ENCODE results near the gene DIP2A.

Gene DIP2A

GRCh38 chr21:46540087-46540710 lies 81.5 kb downstream of the DIP2A start:
- no peak overlapping the region for H3K4me2 ChIP-seq (ENCODE audit: low read length)
- H3K9ac ChIP-seq (ENCODE audit: low read length): no peak overlapping the region
- TF ChIP-seq CTCF (IDR thresholded peaks at IDR 0.05; ENCODE audit: low read depth, low read length) (no peak), EZH2phosphoT487 (IDR thresholded peaks at IDR 0.05; ENCODE audit: low read depth) (no peak)
- no peaks in the 10 kb centered on the region for H4K20me1 ChIP-seq (ENCODE audit: insufficient read depth, low read length)
- H3K79me2 ChIP-seq (ENCODE audit: low read length): no peaks in the 10 kb centered on the region
- H3K27me3 ChIP-seq (ENCODE audit: low read depth, low read length): no peaks in the 10 kb centered on the region
- no peak overlapping the region for H2AFZ ChIP-seq (ENCODE audit: low read depth, low read length)
- no peaks in the 10 kb centered on the region for H3K4me1 ChIP-seq (ENCODE audit: low read length)
- H3K27ac ChIP-seq (ENCODE audit: low read length): no peak overlapping the region
- no peak overlapping the region for H3K4me3 ChIP-seq (ENCODE audit: low read length)
- no peaks in the 10 kb centered on the region for H3K9me3 ChIP-seq (ENCODE audit: insufficient read depth, low read length)
- H3K36me3 ChIP-seq (replicated peaks; ENCODE audit: low read depth, low read length): no peaks in the 10 kb centered on the region

GRCh38 chr21:46542588-46543124 lies 84.0 kb downstream of the DIP2A start:
- no peaks in the 10 kb centered on the region for H3K9me3 ChIP-seq (ENCODE audit: insufficient read depth, low read length)
- H3K27ac ChIP-seq (ENCODE audit: low read length): no peak overlapping the region
- H2AFZ ChIP-seq (ENCODE audit: low read depth, low read length): no peak overlapping the region
- H3K4me3 ChIP-seq (ENCODE audit: low read length): no peak overlapping the region
- H3K27me3 ChIP-seq (ENCODE audit: low read depth, low read length): no peaks in the 10 kb centered on the region
- H3K4me2 ChIP-seq (ENCODE audit: low read length): no peak overlapping the region
- no peak overlapping the region for H3K9ac ChIP-seq (ENCODE audit: low read length)
- H3K36me3 ChIP-seq (replicated peaks; ENCODE audit: low read depth, low read length): no peaks in the 10 kb centered on the region
- no peaks in the 10 kb centered on the region for H4K20me1 ChIP-seq (ENCODE audit: insufficient read depth, low read length)
- TF ChIP-seq CTCF (IDR thresholded peaks at IDR 0.05; ENCODE audit: low read depth, low read length): no peak
- no peak for TF ChIP-seq EZH2phosphoT487 (IDR thresholded peaks at IDR 0.05; ENCODE audit: low read depth)
- no peaks in the 10 kb centered on the region for H3K79me2 ChIP-seq (ENCODE audit: low read length)
- H3K4me1 ChIP-seq (ENCODE audit: low read length): no peaks in the 10 kb centered on the region

- Histone ChIP-seq H3K27ac (ENCODE audit: low read length) (no peak overlapping the region), H2AFZ (ENCODE audit: low read depth, low read length) (no peak overlapping the region), H3K36me3 (replicated peaks; ENCODE audit: low read depth, low read length) (peaks cover 3% of the 10 kb centered on the region), H3K4me1 (ENCODE audit: low read length) (no peaks in the 10 kb centered on the region), H3K79me2 (ENCODE audit: low read length) (no peaks in the 10 kb centered on the region), H4K20me1 (ENCODE audit: insufficient read depth, low read length) (no peaks in the 10 kb centered on the region), H3K27me3 (ENCODE audit: low read depth, low read length) (no peaks in the 10 kb centered on the region), H3K9ac (ENCODE audit: low read length) (no peak overlapping the region), H3K9me3 (ENCODE audit: insufficient read depth, low read length) (no peaks in the 10 kb centered on the region), H3K4me2 (ENCODE audit: low read length) (no peak overlapping the region), H3K4me3 (ENCODE audit: low read length) (no peak overlapping the region)
- TF ChIP-seq EZH2phosphoT487 (IDR thresholded peaks at IDR 0.05; ENCODE audit: low read depth): no peak
- TF ChIP-seq CTCF (IDR thresholded peaks at IDR 0.05; ENCODE audit: low read depth, low read length): no peak
These were observed 84.6 kb downstream of the DIP2A start for GRCh38 chr21:46543306-46543705.

- no peak overlapping the region for H2AFZ ChIP-seq (ENCODE audit: low read depth, low read length)
- no peak overlapping the region for H3K4me3 ChIP-seq (ENCODE audit: low read length)
- no peaks in the 10 kb centered on the region for H4K20me1 ChIP-seq (ENCODE audit: insufficient read depth, low read length)
- H3K27me3 ChIP-seq (ENCODE audit: low read depth, low read length): no peaks in the 10 kb centered on the region
- TF ChIP-seq CTCF (IDR thresholded peaks at IDR 0.05; ENCODE audit: low read depth, low read length): no peak
- TF ChIP-seq EZH2phosphoT487 (IDR thresholded peaks at IDR 0.05; ENCODE audit: low read depth): no peak
- no peaks in the 10 kb centered on the region for H3K9me3 ChIP-seq (ENCODE audit: insufficient read depth, low read length)
- no peak overlapping the region for H3K9ac ChIP-seq (ENCODE audit: low read length)
- no peak overlapping the region for H3K4me2 ChIP-seq (ENCODE audit: low read length)
- no peaks in the 10 kb centered on the region for H3K79me2 ChIP-seq (ENCODE audit: low read length)
- no peaks in the 10 kb centered on the region for H3K4me1 ChIP-seq (ENCODE audit: low read length)
- peaks cover 6% of the 10 kb centered on the region for H3K36me3 ChIP-seq (replicated peaks; ENCODE audit: low read depth, low read length)
- H3K27ac ChIP-seq (ENCODE audit: low read length): no peak overlapping the region
These were observed 85.3 kb downstream of the DIP2A start for GRCh38 chr21:46544003-46544402.

All from OCI-LY3 (cell line).